ENCODE measurements around the gene CNOT10.
"Not testable (repeated sequence)": the region's sequence is repeated elsewhere in the genome, so short reads cannot be mapped to it uniquely, and the experiment has no call there.

The CNOT10 gene

GRCh38 chr3:32644380-32644779, 40.6 kb upstream of the CNOT10 start:
- no peak overlapping the region for H3K4me3 ChIP-seq (replicated peaks; ENCODE audit: low read depth, low read length)
- no peak for TF ChIP-seq CTCF (IDR thresholded peaks at IDR 0.05; ENCODE audit: insufficient read depth, low read length, poor library complexity, severe bottlenecking)

GRCh38 chr3:32646761-32647160, 38.2 kb upstream of the CNOT10 start:
- no peaks in the 10 kb centered on the region; the same call in 1 of the 2 replicates for H3K27me3 ChIP-seq (replicated peaks; ENCODE audit: control insufficient read depth, insufficient read depth, low read length)
- no peak overlapping the region for H3K4me3 ChIP-seq (replicated peaks; ENCODE audit: low read depth, low read length)
- DNase-seq (ENCODE audit: extremely low read depth, insufficient read length) = no peak
- no peak for TF ChIP-seq CTCF (IDR thresholded peaks at IDR 0.05; ENCODE audit: insufficient read depth, low read length, poor library complexity, severe bottlenecking)
- H3K36me3 ChIP-seq (ENCODE audit: control insufficient read depth, insufficient read depth, low read length) = no peaks in the 10 kb centered on the region

More at GRCh38 chr3:32644380-32644779, 40.6 kb upstream of the CNOT10 start:
- no peaks in the 10 kb centered on the region; the same call in 1 of the 2 replicates for H3K27me3 ChIP-seq (replicated peaks; ENCODE audit: control insufficient read depth, insufficient read depth, low read length)
- H3K36me3 ChIP-seq (ENCODE audit: control insufficient read depth, insufficient read depth, low read length) = no peaks in the 10 kb centered on the region
- DNase-seq (ENCODE audit: extremely low read depth, insufficient read length) = no peak

GRCh38 chr3:32652337-32653100, 32.5 kb upstream of the CNOT10 start:
- not testable (repeated sequence) for H3K4me3 ChIP-seq (replicated peaks; ENCODE audit: low read depth, low read length); H3K27me3 ChIP-seq (replicated peaks; ENCODE audit: control insufficient read depth, insufficient read depth, low read length); DNase-seq (ENCODE audit: extremely low read depth, insufficient read length); H3K36me3 ChIP-seq (ENCODE audit: control insufficient read depth, insufficient read depth, low read length)

GRCh38 chr3:32655167-32655566, 29.8 kb upstream of the CNOT10 start:
- DNase-seq (ENCODE audit: extremely low read depth, insufficient read length) = no peak
- TF ChIP-seq CTCF (IDR thresholded peaks at IDR 0.05; ENCODE audit: insufficient read depth, low read length, poor library complexity, severe bottlenecking) = no peak
- no peaks in the 10 kb centered on the region for H3K36me3 ChIP-seq (ENCODE audit: control insufficient read depth, insufficient read depth, low read length)
- no peaks in the 10 kb centered on the region; the same call in 1 of the 2 replicates for H3K27me3 ChIP-seq (replicated peaks; ENCODE audit: control insufficient read depth, insufficient read depth, low read length)
- H3K4me3 ChIP-seq (replicated peaks; ENCODE audit: low read depth, low read length) = no peak overlapping the region

GRCh38 chr3:32660634-32661033, 24.4 kb upstream of the CNOT10 start:
- no peaks in the 10 kb centered on the region for H3K36me3 ChIP-seq (ENCODE audit: control insufficient read depth, insufficient read depth, low read length)
- H3K4me3 ChIP-seq (replicated peaks; ENCODE audit: low read depth, low read length) = no peak overlapping the region
- H3K27me3 ChIP-seq (replicated peaks; ENCODE audit: control insufficient read depth, insufficient read depth, low read length) = no peaks in the 10 kb centered on the region; the same call in 1 of the 2 replicates
- no peak for DNase-seq (ENCODE audit: extremely low read depth, insufficient read length)
- TF ChIP-seq CTCF (IDR thresholded peaks at IDR 0.05; ENCODE audit: insufficient read depth, low read length, poor library complexity, severe bottlenecking) = no peak

- Histone ChIP-seq H3K4me3 (replicated peaks; ENCODE audit: low read depth, low read length) (no peak overlapping the region), H3K36me3 (ENCODE audit: control insufficient read depth, insufficient read depth, low read length) (no peaks in the 10 kb centered on the region), H3K27me3 (replicated peaks; ENCODE audit: control insufficient read depth, insufficient read depth, low read length) (no peaks in the 10 kb centered on the region)
- no peak for TF ChIP-seq CTCF (IDR thresholded peaks at IDR 0.05; ENCODE audit: insufficient read depth, low read length, poor library complexity, severe bottlenecking)
- no peak for DNase-seq (ENCODE audit: extremely low read depth, insufficient read length)
These were observed 22.3 kb upstream of the CNOT10 start for GRCh38 chr3:32662647-32663046.

- DNase-seq (ENCODE audit: extremely low read depth, insufficient read length); H3K27me3 ChIP-seq (replicated peaks; ENCODE audit: control insufficient read depth, insufficient read depth, low read length); H3K36me3 ChIP-seq (ENCODE audit: control insufficient read depth, insufficient read depth, low read length); H3K4me3 ChIP-seq (replicated peaks; ENCODE audit: low read depth, low read length): not testable (repeated sequence)
These were observed 20.3 kb upstream of the CNOT10 start for GRCh38 chr3:32664630-32665075.

Data from GM06990 (cell line).